NB4 (cell line): ENCODE measurements around the gene HEXD.
"Not testable (repeated sequence)": the region's sequence is repeated elsewhere in the genome, so short reads cannot be mapped to it uniquely, and the experiment has no call there.

Source experiments
- DNase-seq: peaks from one replicate; pipeline ENCODE4 v3.0.0; 2010; ENCODE audit warnings: low read depth
- H3K4me3 ChIP-seq: one replicate; pipeline ENCODE4 v1.5.1; 2011; ENCODE audit warnings: mild to moderate bottlenecking, low read depth, low read length, moderate library complexity
- CTCF ChIP-seq: IDR thresholded peaks from one replicate; pipeline ENCODE4 v1.5.1; 2012; ENCODE audit warnings: low read depth, low read length
- MAX ChIP-seq: IDR thresholded peaks from 2 replicates; pipeline ENCODE4 v1.6.1; 2011; ENCODE audit warnings: low read depth, low read length
- MYC ChIP-seq: IDR thresholded peaks from 2 replicates; pipeline ENCODE4 v1.6.1; 2011; ENCODE audit warnings: low read depth, low read length
- POLR2A ChIP-seq: IDR thresholded peaks from 2 replicates; pipeline ENCODE4 v1.6.1; 2011; ENCODE audit warnings: mild to moderate bottlenecking; ENCODE audit not compliant: insufficient read length; ENCODE audit errors: extremely low read depth

The HEXD gene

GRCh38 chr17:82408288-82408937 is 9.7 kb upstream of the HEXD start:
- no peak for DNase-seq
- no peak overlapping the region for H3K4me3 ChIP-seq
- TF ChIP-seq POLR2A: no peak
- no peak for TF ChIP-seq CTCF
- no peak for TF ChIP-seq MYC
- no peak for TF ChIP-seq MAX

- no peak overlapping the region for H3K4me3 ChIP-seq
- TF ChIP-seq MYC: no peak
- TF ChIP-seq MAX: no peak
- DNase-seq: no peak
Measured at GRCh38 chr17:82408938-82409318, 9.2 kb upstream of the HEXD start.

GRCh38 chr17:82410014-82410716 is 8.0 kb upstream of the HEXD start:
- DNase-seq: no peak
- TF ChIP-seq CTCF (no peak), MAX (no peak), POLR2A (no peak), MYC (no peak)

GRCh38 chr17:82411396-82412053 is 6.6 kb upstream of the HEXD start:
- TF ChIP-seq MYC: no peak
- TF ChIP-seq POLR2A: no peak
- no peak for TF ChIP-seq MAX
- TF ChIP-seq CTCF: no peak
- no peak for DNase-seq
- H3K4me3 ChIP-seq: no peak overlapping the region

More at GRCh38 chr17:82410014-82410716, 8.0 kb upstream of the HEXD start:
- H3K4me3 ChIP-seq: no peak overlapping the region

GRCh38 chr17:82412081-82412480 is 6.1 kb upstream of the HEXD start:
- not testable (repeated sequence) for DNase-seq, H3K4me3 ChIP-seq

GRCh38 chr17:82412535-82413520 is 5.3 kb upstream of the HEXD start:
- TF ChIP-seq MAX (no peak), MYC (no peak)
- no peak for DNase-seq
- no peak overlapping the region for H3K4me3 ChIP-seq
